H54 (cell line): Measurements from ENCODE around the gene BMPR1B.
"Not testable (repeated sequence)": the region's sequence is repeated elsewhere in the genome, so short reads cannot be mapped to it uniquely, and the experiment has no call there.

Experiments used
- DNase-seq: peaks from one replicate; pipeline ENCODE4 v3.0.0; 2011; ENCODE audit warnings: low spot score, mixed read lengths; ENCODE audit not compliant: insufficient read length
- FAIRE-seq: peaks from 3 replicates; lab custom pipeline; 2011; peaks lifted over from hg19 to GRCh38; lab: Jason Lieb, UNC
- POLR2A ChIP-seq: IDR thresholded peaks from 2 replicates; pipeline ENCODE4 v1.6.1; 2011; ENCODE audit warnings: low read depth, mild to moderate bottlenecking, low read length

BMPR1B gene

GRCh38 chr4:95050980-95051701, 293.4 kb downstream of the BMPR1B start:
- DNase-seq (no peak), FAIRE-seq (no peak)
- TF ChIP-seq POLR2A: no peak

GRCh38 chr4:95051702-95052020, 293.9 kb downstream of the BMPR1B start:
- DNase-seq (no peak), FAIRE-seq (no peak)
- TF ChIP-seq POLR2A: no peak

- no peak for FAIRE-seq
- TF ChIP-seq POLR2A: no peak
These were observed 301.2 kb downstream of the BMPR1B start for GRCh38 chr4:95058991-95059390.

GRCh38 chr4:95059663-95060062, 301.9 kb downstream of the BMPR1B start:
- no peak for TF ChIP-seq POLR2A
- DNase-seq (no peak), FAIRE-seq (no peak)

More at GRCh38 chr4:95058991-95059390, 301.2 kb downstream of the BMPR1B start:
- DNase-seq: no peak

GRCh38 chr4:95061220-95061619, 303.5 kb downstream of the BMPR1B start:
- no peak for DNase-seq
- FAIRE-seq: no peak
- no peak for TF ChIP-seq POLR2A

- FAIRE-seq: not testable (repeated sequence)
These were observed 304.0 kb downstream of the BMPR1B start for GRCh38 chr4:95061801-95062200.

GRCh38 chr4:95066050-95066449, 308.3 kb downstream of the BMPR1B start:
- TF ChIP-seq POLR2A: no peak
- DNase-seq (no peak), FAIRE-seq (no peak)

More at GRCh38 chr4:95061801-95062200, 304.0 kb downstream of the BMPR1B start:
- not testable (repeated sequence) for DNase-seq

GRCh38 chr4:95068401-95068800, 310.6 kb downstream of the BMPR1B start:
- FAIRE-seq: no peak
- no peak for DNase-seq
- TF ChIP-seq POLR2A: no peak

- DNase-seq: no peak
- no peak for TF ChIP-seq POLR2A
- no peak for FAIRE-seq
These were observed 311.2 kb downstream of the BMPR1B start for GRCh38 chr4:95068818-95069478.

GRCh38 chr4:95071851-95072250, 314.1 kb downstream of the BMPR1B start:
- no peak for FAIRE-seq
- DNase-seq: no peak
- no peak for TF ChIP-seq POLR2A

- FAIRE-seq (no peak), DNase-seq (no peak)
- no peak for TF ChIP-seq POLR2A
These were observed 315.9 kb downstream of the BMPR1B start for GRCh38 chr4:95073646-95074045.

GRCh38 chr4:95077864-95078263, 320.1 kb downstream of the BMPR1B start:
- no peak for DNase-seq
- no peak for TF ChIP-seq POLR2A
- no peak for FAIRE-seq

- FAIRE-seq (no peak), DNase-seq (no peak)
- no peak for TF ChIP-seq POLR2A
These were observed 323.2 kb downstream of the BMPR1B start for GRCh38 chr4:95080969-95081368.

- DNase-seq (no peak), FAIRE-seq (no peak)
- no peak for TF ChIP-seq POLR2A
These were observed 326.8 kb downstream of the BMPR1B start for GRCh38 chr4:95084584-95084983.

- no peak for TF ChIP-seq POLR2A
- DNase-seq (no peak), FAIRE-seq (no peak)
These were observed 327.5 kb downstream of the BMPR1B start for GRCh38 chr4:95085124-95085833.
